ENCODE results near the gene NFIB. TPM values are rescaled to one million over a fixed set of nuclear protein-coding genes. Genes with fewer than 3 reads are reported as not detected.

Gene NFIB
- polyA plus RNA-seq, 1 donor: 26.8 TPM

DNA sequence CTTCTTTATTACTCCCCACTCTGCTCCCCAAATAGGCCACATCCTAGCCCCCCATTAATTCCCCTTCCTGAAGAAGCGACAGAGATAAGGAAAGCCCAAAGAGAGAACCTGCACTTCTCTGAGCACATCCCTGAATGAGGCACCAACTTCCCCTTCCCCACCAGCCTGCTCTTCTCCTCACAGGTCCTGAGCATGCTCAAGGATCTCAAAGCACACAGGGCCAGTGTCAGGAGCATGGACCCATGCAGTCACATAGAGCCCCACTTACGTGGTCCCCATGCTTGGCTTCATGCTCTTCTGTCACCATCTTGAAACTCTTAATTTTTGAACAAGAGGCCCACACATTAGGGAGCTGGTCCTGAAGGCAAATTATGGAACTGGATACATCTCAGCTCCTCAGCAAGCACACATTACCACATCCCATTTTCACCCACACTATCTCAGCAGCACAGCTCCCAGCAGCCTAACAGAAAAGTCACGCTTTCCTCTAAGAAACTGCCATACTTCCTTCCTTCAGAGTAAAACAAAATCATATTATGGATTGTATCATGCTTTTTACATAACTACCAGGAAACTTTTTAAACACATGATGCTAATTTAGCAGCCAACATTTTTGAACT, 99.8 kb downstream of the NFIB start:
- no peak for DNase-seq

- DNase-seq: no peak
Observed at GRCh38 chr9:14213504-14213903, 100.4 kb downstream of the NFIB start.

GRCh38 chr9:14212697-14213420, 101.1 kb downstream of the NFIB start:
- no peak for DNase-seq

DNA sequence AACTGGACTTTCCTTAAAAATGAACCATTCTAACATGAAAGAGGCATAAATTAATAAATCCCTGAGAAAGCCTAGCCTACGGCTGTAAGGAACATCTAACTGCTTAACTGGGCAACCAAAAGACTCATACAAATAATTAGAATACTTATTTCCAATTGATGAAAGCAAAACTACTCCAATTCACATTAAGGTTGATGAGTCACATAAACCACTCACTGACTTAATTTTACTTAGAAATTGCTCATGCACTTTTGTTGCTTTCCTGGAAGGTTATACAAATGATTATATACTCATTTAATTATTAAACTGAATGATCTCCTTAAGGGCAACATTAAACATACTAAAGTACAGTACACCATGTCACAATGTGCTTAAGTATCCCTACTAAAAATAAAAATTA, 101.9 kb downstream of the NFIB start:
- DNase-seq: no peak

DNA sequence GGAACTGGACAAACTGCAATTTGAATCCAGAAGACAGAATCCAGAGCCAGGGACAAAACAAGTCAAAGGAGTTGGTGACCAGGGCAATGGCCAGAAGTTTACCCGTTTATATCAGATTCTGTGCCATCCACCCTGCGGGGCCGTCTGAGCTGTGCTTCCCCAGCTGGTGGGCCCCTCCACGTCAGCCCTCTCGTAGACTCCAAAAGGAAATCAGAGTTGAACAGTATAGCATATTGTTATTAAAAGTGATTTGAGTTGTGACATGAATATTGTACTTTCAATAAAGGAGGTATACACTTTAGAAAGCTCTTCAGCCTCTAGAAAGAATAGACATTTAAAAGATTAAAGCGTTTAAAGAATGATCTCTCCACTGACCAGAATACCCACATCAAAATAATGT, 102.4 kb downstream of the NFIB start:
- DNase-seq: no peak

DNA sequence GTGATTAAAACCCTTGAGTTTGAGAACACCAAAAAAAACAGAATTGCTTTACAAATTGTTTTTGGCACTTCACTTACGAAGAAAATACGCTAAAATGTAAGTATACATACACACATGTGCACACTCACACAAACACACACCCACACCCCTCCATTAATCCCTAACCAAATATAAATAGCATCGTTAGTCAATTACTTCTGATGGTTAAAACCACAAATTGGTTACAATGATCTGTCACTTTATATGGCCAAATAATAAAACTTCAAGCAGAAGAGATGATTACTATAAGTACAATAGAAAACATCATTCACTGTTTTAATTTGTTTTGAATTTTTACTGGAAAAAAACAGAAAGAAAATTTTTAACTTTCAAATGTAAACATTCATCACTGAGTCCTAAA, 103.5 kb downstream of the NFIB start:
- no peak for DNase-seq

GRCh38 chr9:14209399-14210345, 104.3 kb downstream of the NFIB start:
- no peak for DNase-seq

GRCh38 chr9:14207352-14207995, 106.5 kb downstream of the NFIB start:
- DNase-seq: no peak

- no peak for DNase-seq
Observed at GRCh38 chr9:14205463-14205862, 108.5 kb downstream of the NFIB start.

- no peak for DNase-seq
Observed at GRCh38 chr9:14203356-14204056, 110.4 kb downstream of the NFIB start.

DNA sequence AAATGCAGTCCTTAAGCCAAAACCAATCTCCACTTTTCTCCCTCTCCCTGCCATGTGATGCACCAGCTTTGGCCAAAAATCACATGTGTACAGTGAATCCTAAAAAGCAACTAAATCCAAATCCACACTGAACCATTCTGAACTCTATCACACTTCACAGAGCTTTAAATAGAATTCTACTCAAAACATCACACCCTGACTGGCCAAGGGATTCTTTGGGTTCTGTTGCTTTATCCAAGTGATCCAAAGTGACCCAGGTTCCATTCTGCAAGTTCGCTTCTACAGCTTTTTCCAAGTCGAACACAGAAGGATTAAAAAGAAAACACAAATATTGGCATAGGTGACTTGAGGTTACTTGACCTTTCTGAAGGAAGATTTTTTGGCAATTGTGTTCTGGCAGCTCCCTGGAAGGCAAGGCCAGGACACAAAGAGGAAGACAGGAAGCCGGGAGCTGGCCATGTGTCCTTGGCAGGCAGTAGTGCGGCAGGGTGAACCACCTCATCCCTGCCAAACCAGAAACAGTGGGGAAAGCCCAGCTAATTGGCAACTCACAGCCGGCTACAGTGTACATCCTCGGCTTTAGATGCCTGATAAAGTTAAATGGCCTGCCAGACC, 115.0 kb downstream of the NFIB start:
- no peak for DNase-seq

- DNase-seq: no peak
Observed at GRCh38 chr9:14198047-14198840, 115.7 kb downstream of the NFIB start.

DNA sequence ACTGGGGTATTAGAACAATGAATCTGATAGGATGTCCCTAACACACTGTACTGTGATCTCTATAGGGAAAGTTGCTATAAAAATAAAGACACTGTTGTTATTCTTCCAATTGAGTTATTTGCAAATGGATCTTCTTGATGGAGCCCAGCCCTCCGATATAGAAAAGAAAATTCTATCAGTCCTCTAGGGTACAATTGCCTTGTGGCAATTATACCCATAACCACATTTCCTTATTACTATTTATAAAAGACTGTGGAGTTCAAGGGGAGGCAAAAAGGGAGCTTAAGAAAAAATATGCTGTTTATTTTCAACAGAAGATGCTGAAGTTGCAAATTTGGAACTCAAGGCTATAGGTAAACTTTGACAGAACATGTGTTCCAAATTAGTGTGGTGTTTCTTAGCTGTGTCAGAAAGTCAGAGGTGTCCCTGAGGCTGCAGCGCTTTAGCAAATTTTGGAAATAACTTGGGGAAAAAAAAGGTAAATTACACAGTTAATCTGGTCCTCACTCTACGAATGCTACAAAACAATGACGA, 116.5 kb downstream of the NFIB start:
- DNase-seq: no peak

DNA sequence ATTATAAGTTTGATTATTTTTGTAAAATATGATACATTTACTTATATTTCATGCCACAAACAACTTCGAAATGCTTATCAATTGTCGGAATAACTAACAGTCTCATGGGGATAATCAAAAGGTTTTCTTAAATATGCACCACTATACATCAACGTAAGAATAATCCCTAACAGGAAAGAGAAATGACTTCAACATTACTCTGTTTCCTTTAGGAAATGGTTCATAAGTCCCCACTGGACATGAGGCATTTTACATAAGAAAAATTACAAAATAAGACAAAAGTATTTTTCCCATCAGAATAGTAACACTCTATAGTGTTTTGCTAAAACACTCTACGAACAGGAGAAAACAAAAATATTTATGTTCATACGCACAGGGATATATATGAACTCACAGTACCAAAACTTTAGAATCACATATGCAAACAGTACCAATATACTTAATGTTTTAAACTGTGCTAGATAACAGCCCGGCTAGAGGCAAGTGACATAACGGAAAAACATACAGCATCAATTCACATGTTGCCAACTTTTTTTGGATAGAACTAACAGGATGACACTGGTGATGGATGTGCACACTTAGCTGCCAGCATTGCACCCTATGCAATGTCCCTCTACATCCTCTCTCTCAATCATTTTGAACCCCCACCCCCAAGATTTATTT, 120.5 kb downstream of the NFIB start:
- DNase-seq: no peak

GRCh38 chr9:14192556-14192955, 121.4 kb downstream of the NFIB start:
- no peak for DNase-seq

DNA sequence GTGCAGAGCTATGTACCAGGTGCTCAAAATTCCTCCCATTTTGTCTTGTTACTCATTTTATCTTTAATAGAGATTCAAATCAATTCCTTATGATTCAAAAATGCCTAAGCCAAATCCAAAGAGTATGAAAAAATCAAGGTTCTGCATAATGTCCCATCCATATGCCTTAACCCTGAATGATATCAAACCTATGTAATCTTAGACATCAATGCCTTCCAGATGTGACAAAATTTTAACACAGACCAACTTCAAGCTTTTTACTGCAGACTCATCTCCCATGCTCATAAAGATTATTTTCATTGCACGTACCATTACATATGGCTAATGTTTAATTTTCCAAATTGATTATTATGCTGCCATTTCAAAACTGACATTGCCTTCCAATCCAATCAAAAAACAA, 122.4 kb downstream of the NFIB start:
- DNase-seq: no peak

- DNase-seq: no peak
Observed at GRCh38 chr9:14190240-14190639, 123.7 kb downstream of the NFIB start.

GRCh38 chr9:14189578-14189977, 124.4 kb downstream of the NFIB start:
- no peak for DNase-seq

DNA sequence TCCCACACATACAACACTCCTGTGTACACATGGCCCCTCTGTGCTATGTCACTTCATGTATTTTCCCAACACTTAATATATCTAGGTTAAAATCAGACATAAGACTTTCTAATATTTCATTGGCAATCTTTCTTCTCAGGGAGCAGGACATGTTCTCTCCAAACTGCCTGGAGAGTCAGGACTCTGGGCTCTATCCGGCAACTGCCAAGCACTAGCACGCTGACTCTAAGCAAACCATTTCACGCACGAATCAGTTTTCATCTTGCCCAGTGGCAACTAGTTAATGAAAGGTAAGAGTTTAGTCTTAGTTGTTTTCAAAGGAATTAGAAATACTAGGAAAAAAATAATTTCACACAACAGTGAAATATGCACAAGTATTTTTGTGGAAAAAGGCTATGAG, 124.8 kb downstream of the NFIB start:
- DNase-seq: no peak

DNA sequence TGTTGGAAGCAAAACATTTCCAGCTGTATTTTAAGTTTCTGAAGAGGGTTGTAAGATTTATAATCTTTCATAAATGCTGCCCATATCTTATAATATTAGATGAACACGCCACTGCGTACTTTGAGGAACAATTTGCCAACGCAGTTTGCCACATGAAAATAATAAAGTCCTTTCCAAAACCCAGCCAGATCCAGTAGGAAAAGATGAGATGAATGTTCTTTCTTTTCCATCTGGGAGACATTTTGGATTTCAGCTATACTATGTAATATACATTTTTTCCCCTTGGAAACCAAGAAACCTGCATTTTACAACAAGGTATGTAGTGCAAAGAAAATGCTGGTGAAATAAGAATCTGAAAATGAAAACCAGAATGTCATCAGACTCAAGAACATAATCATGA, 125.4 kb downstream of the NFIB start:
- DNase-seq: no peak
